DND-41 (cell line): Measurements from ENCODE around the gene CCDC120.

Source experiments
- CTCF ChIP-seq: IDR thresholded peaks from 2 replicates; pipeline ENCODE4 v1.5.1; 2012; ENCODE audit warnings: borderline replicate concordance, low read length, moderate library complexity, mild to moderate bottlenecking; ENCODE audit not compliant: poor library complexity, severe bottlenecking; ENCODE audit errors: extremely low read depth
- EZH2 ChIP-seq: IDR thresholded peaks from 3 replicates; pipeline ENCODE4 v1.6.1; 2012; ENCODE audit warnings: borderline replicate concordance, low read depth, mild to moderate bottlenecking, moderate library complexity, low read length, inconsistent platforms; ENCODE audit not compliant: severe bottlenecking

GRCh38 chrX:49103637-49104036 lies 44.8 kb downstream of the CCDC120 start:
- TF ChIP-seq CTCF, result no peak
- no peak for TF ChIP-seq EZH2
